A549 (cell line): ENCODE measurements around the gene GPR78. TPM values are rescaled to one million over a fixed set of nuclear protein-coding genes. Genes with fewer than 3 reads are reported as not detected.
A peak's percentile ranks its signal among the peaks of the same experiment; 100 is the strongest.

ENCODE experiments used
- ATAC-seq, 2 experiments: fragments of 200-7000 bp in 1 of 2; fragments of >200 bp in 1 of 2; cut with Nextera tagmentation in 1 of 2; cut with Tn5 transposase in 1 of 2; 3 replicates each; pipeline versions ENCODE4 v1.8.0 to v1.9.1; 2018 to 2020; ENCODE audit warnings: mild to moderate bottlenecking in 1 of 2, moderate library complexity in 1 of 2
- CTCF ChIA-PET: fragments of 300-600 bp; sonication (Branson Sonifier 250); formaldehyde crosslinking; extraction: SDS; loops from one replicate; lab custom pipeline; 2021; ENCODE audit warnings: antibody characterized with exemption, inconsistent platforms; lab: Yijun Ruan, JAX
- POLR2A ChIA-PET: fragments of 350-600 bp; formaldehyde crosslinking; extraction: SDS; loops from one replicate; lab custom pipeline; 2021; ENCODE audit warnings: antibody characterized with exemption, inconsistent platforms; lab: Yijun Ruan, JAX
- DNase-seq, 2 experiments: peaks; one replicate each; pipeline versions ENCODE4 v3.0.0 to v3.0.0-alpha.2; 2011 to 2016; ENCODE audit warnings: low read depth in 1 of 2, low spot score in 1 of 2
- FAIRE-seq: peaks from 2 replicates; lab custom pipeline; 2011; peaks lifted over from hg19 to GRCh38; lab: Jason Lieb, UNC
- H3K27ac ChIP-seq, 2 experiments: fragments of >200 bp; sonication (Bioruptor Twin); formaldehyde crosslinking; 3 replicates each; pipeline ENCODE4 v1.5.1; 2016 to 2017
- H3K4me1 ChIP-seq: fragments of >200 bp; sonication (Bioruptor Twin); formaldehyde crosslinking; 3 replicates; pipeline ENCODE4 v1.6.1; 2016
- H3K4me2 ChIP-seq: fragments of >200 bp; sonication (Bioruptor Twin); formaldehyde crosslinking; 3 replicates; pipeline ENCODE4 v1.6.1; 2016
- H3K4me3 ChIP-seq: fragments of >200 bp; sonication (Bioruptor Twin); formaldehyde crosslinking; 3 replicates; pipeline ENCODE4 v1.5.1; 2016
- H3K9me3 ChIP-seq: fragments of >200 bp; sonication (Bioruptor Twin); formaldehyde crosslinking; 3 replicates; pipeline ENCODE4 v1.6.1; 2016
- BCL3 ChIP-seq: fragments of >200 bp; sonication (Bioruptor Twin); formaldehyde crosslinking; IDR thresholded peaks from 3 replicates; pipeline ENCODE4 v1.6.1; 2016
- CBX8 ChIP-seq: fragments of 200-600 bp; sonication (generic); IDR thresholded peaks from 2 replicates; pipeline ENCODE4 v1.6.1; 2016
- EHMT2 ChIP-seq: fragments of 200-600 bp; sonication (generic); IDR thresholded peaks from 2 replicates; pipeline ENCODE4 v1.6.1; 2016; ENCODE audit warnings: antibody characterized with exemption, low read depth, mild to moderate bottlenecking, moderate library complexity
- ELK1 ChIP-seq: fragments of 150-350 bp; IDR thresholded peaks from 2 replicates; pipeline ENCODE4 v1.6.1; 2014; ENCODE audit warnings: low read depth, mild to moderate bottlenecking, low read length
- FOXS1 ChIP-seq: fragments of 250-450 bp; sonication (Bioruptor Pico); IDR thresholded peaks from 2 replicates; pipeline ENCODE4 v1.5.0; 2020; ENCODE audit warnings: mild to moderate bottlenecking, moderate library complexity
- GATA3 ChIP-seq: IDR thresholded peaks from 2 replicates; pipeline ENCODE4 v1.6.1; 2012; ENCODE audit warnings: borderline replicate concordance
- HOXA7 ChIP-seq: fragments of 250-450 bp; sonication (Bioruptor Pico); IDR thresholded peaks from 2 replicates; pipeline ENCODE4 v1.5.0; 2020; ENCODE audit warnings: mild to moderate bottlenecking, moderate library complexity
- HOXB13 ChIP-seq: fragments of 250-450 bp; sonication (Bioruptor Pico); IDR thresholded peaks from 2 replicates; pipeline ENCODE4 v1.5.0; 2020; ENCODE audit warnings: low read depth, mild to moderate bottlenecking, moderate library complexity
- JUNB ChIP-seq: fragments of >200 bp; sonication (Bioruptor Twin); formaldehyde crosslinking; IDR thresholded peaks from 2 replicates; pipeline ENCODE4 v1.6.1; 2016
- MAFK ChIP-seq: fragments of 450-650 bp; IDR thresholded peaks from 2 replicates; pipeline ENCODE4 v1.6.1; 2014; ENCODE audit not compliant: partially characterized antibody
- MAX ChIP-seq: IDR thresholded peaks from 2 replicates; pipeline ENCODE4 v1.6.1; 2012
- MAZ ChIP-seq: fragments of 150-350 bp; IDR thresholded peaks from 2 replicates; pipeline ENCODE4 v1.6.1; 2014; ENCODE audit warnings: antibody characterized with exemption, low read depth, low read length, borderline replicate concordance
- NR3C1 ChIP-seq: fragments of >200 bp; sonication (Bioruptor Twin); formaldehyde crosslinking; IDR thresholded peaks from 3 replicates; pipeline ENCODE4 v1.6.1; 2017
- POLR2A ChIP-seq: IDR thresholded peaks from 2 replicates; pipeline ENCODE4 v1.6.1; 2012; ENCODE audit warnings: mild to moderate bottlenecking, low read length
- POLR2AphosphoS2 ChIP-seq: conservative IDR thresholded peaks from 2 replicates; pipeline ENCODE4 v1.6.1; 2012; ENCODE audit warnings: low read length, improper control_type of control experiment, inconsistent platforms
- USF2 ChIP-seq: fragments of 450-650 bp; IDR thresholded peaks from 2 replicates; pipeline ENCODE4 v1.6.1; 2014; ENCODE audit warnings: antibody characterized with exemption
- ZSCAN20 ChIP-seq: fragments of 250-450 bp; sonication (Bioruptor Pico); IDR thresholded peaks from 2 replicates; pipeline ENCODE4 v1.8.0; 2022; ENCODE audit warnings: mild to moderate bottlenecking, moderate library complexity
- WGBS: methylation state at CpG from one replicate; pipeline ENCODE4 v1.1.6; 2017; ENCODE audit errors: missing lambda C conversion rate; 5-methylcytosine and 5-hydroxymethylcytosine counted together
- polyA plus RNA-seq, 4 experiments: library from polyadenylated mRNA; depleted of rRNA in 3 of 4; stranded (reverse); fragments of >200 nt; fragmentation: RNase III in 1 of 4; extraction: RNeasy Plus Mini Kit Qiagen cat#74134 plus additional on column Dnase treatment in 1 of 4; gene quantifications; 2 replicates in 3 of 4; 3 replicates in 1 of 4; pipeline ENCODE4 v1.2.3, GENCODE V29; 2011 to 2017
- TF ChIP-seq, protein P1 (sequence below): fragments of >200 bp; sonication (Bioruptor Twin); formaldehyde crosslinking; IDR thresholded peaks from 2 replicates; pipeline ENCODE4 v1.6.1; 2016
- TF ChIP-seq, protein P2 (sequence below): IDR thresholded peaks from 2 replicates; pipeline ENCODE4 v1.6.1; 2012
- TF ChIP-seq, protein P3 (sequence below): fragments of 250-450 bp; sonication (Bioruptor Pico); IDR thresholded peaks from 2 replicates; pipeline ENCODE4 v1.5.0; 2021; ENCODE audit warnings: mild to moderate bottlenecking, moderate library complexity, borderline replicate concordance

The GPR78 gene
- polyA plus RNA-seq, 2 of the 4 experiments (the other 2 are of a cell fraction): 0.09 TPM; not detected in 1

DNA sequence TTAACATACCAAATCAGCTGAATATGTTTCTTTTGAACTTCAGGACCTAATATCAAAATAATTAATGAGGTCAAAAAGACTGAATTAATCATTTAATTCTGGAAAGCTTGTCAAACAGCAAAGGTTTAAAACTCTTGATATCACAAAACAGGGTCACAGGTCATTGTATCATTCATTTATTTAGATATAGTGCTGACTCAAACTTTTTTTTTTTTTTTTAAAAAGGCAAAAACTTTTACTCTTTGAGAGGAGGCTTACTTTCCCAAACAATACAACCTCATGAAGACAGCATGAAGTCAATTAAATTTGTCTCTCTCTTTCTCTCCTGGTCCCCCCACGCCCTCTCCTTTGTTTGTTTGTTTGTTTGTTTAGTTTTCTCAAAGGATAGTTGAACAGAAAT is 15.6 kb upstream of the GPR78 start:
- 13% methylated on average over 1 of the region's 1 CpG for WGBS
- ATAC-seq: no peak

DNA sequence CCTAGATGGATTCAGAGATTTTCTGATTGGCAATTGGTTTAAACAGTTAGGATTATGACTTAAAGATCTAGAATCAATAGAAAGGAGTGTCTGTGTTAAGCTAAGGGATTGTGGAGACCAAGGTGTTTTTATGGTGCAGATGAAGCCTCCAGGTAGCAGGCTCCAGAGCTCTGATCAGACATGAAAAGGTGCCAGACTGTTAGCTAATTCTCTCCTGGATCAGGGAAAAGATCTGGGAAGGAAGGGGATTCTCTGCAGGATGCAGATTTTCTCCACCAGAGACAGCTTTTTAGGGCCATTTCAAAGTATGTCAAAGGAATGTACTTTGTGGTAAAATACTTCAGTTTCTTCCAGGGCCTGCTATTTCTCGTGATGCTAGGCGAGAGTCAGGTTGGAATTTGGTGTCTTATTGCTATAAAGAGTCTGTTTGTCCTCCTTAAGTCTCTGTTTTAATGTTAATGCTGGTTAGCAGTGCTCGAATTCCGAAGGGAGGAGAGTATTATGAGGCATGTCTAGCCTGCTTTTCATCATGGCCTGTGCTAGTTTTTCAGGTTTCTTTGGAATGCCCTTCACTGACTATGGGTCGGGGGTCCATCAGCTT is 12.0 kb upstream of the GPR78 start:
- TF ChIP-seq, protein P1, sequence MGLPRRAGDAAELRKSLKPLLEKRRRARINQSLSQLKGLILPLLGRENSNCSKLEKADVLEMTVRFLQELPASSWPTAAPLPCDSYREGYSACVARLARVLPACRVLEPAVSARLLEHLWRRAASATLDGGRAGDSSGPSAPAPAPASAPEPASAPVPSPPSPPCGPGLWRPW: no peak
- no peak for TF ChIP-seq MAX
- no peak for TF ChIP-seq FOXS1 (CRISPR knock-in tag)
- TF ChIP-seq POLR2A: no peak
- no peak for TF ChIP-seq CBX8
- TF ChIP-seq USF2: no peak
- TF ChIP-seq, protein P2, sequence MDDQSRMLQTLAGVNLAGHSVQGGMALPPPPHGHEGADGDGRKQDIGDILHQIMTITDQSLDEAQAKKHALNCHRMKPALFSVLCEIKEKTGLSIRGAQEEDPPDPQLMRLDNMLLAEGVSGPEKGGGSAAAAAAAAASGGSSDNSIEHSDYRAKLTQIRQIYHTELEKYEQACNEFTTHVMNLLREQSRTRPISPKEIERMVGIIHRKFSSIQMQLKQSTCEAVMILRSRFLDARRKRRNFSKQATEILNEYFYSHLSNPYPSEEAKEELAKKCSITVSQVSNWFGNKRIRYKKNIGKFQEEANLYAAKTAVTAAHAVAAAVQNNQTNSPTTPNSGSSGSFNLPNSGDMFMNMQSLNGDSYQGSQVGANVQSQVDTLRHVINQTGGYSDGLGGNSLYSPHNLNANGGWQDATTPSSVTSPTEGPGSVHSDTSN: no peak
- TF ChIP-seq JUNB: no peak
- no peak for TF ChIP-seq HOXB13 (CRISPR knock-in tag)
- 69% methylated on average over 5 of the region's 5 CpGs for WGBS
- DNase-seq (no peak), ATAC-seq (no peak), FAIRE-seq (no peak)
- ChIA-PET POLR2A (no interaction called here), CTCF (interaction anchor here (1.2 to 2.3 kb wide), 3 partner anchors 18 to 39 kb away, joined by 3 to 8 read pairs (median 5); no protein-coding TSS in a partner anchor)
- H3K4me2 ChIP-seq: no peak overlapping the region
- H3K4me1 ChIP-seq: no peaks in the 10 kb centered on the region
- H3K4me3 ChIP-seq: no peak overlapping the region
- no peaks in the 10 kb centered on the region for H3K9me3 ChIP-seq
- no peak overlapping the region for H3K27ac ChIP-seq

More for the DNA sequence above, 15.6 kb upstream of the GPR78 start:
- DNase-seq (no peak), FAIRE-seq (no peak)
- Histone ChIP-seq H3K4me3 (no peak overlapping the region), H3K4me2 (no peak overlapping the region), H3K27ac (no peak overlapping the region), H3K4me1 (peaks cover 11% of the 10 kb centered on the region; the same call in 2 of the 3 replicates), H3K9me3 (no peaks in the 10 kb centered on the region)
- TF ChIP-seq BCL3: no peak
- TF ChIP-seq ZSCAN20: no peak
- TF ChIP-seq MAFK: peak; percentile 50
- TF ChIP-seq, protein P3, sequence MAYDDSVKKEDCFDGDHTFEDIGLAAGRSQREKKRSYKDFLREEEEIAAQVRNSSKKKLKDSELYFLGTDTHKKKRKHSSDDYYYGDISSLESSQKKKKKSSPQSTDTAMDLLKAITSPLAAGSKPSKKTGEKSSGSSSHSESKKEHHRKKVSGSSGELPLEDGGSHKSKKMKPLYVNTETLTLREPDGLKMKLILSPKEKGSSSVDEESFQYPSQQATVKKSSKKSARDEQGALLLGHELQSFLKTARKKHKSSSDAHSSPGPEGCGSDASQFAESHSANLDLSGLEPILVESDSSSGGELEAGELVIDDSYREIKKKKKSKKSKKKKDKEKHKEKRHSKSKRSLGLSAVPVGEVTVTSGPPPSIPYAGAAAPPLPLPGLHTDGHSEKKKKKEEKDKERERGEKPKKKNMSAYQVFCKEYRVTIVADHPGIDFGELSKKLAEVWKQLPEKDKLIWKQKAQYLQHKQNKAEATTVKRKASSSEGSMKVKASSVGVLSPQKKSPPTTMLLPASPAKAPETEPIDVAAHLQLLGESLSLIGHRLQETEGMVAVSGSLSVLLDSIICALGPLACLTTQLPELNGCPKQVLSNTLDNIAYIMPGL (CRISPR knock-in tag): no peak
- ChIA-PET POLR2A (no interaction called here), CTCF (interaction anchor here (0.7 to 1.1 kb wide), 2 partner anchors 95 to 123 kb away, joined by 3 to 4 read pairs; no protein-coding TSS in a partner anchor)

- ATAC-seq: no peak
- Histone ChIP-seq H3K9me3 (no peaks in the 10 kb centered on the region), H3K4me3 (no peak overlapping the region), H3K4me2 (no peak overlapping the region), H3K4me1 (no peaks in the 10 kb centered on the region), H3K27ac (no peak overlapping the region)
- TF ChIP-seq EHMT2 (no peak), POLR2AphosphoS2 (no peak), NR3C1 (no peak), ELK1 (no peak), MAZ (no peak), GATA3 (no peak), MAFK (no peak), HOXA7 (no peak)
- FAIRE-seq: no peak
- CTCF ChIA-PET: interaction anchor here (0.9 to 2.3 kb wide), 3 partner anchors 12 to 37 kb away, joined by 3 to 8 read pairs (median 5); no protein-coding TSS in a partner anchor
- POLR2A ChIA-PET: no interaction called here
- 66% methylated on average over 1 of the region's 1 CpG for WGBS
- no peak for DNase-seq
Measured at GRCh38 chr4:8570201-8570600, 10.0 kb upstream of the GPR78 start.
